Measurements from ENCODE around the gene ME1.
A peak's percentile ranks its signal among the peaks of the same experiment; 100 is the strongest.
"Not testable (repeated sequence)": the region's sequence is repeated elsewhere in the genome, so short reads cannot be mapped to it uniquely, and the experiment has no call there.

ME1 gene

GRCh38 chr6:83352424-83353061 lies 78.3 kb downstream of the ME1 start:
- DNase-seq (ENCODE audit: low spot score): no peak

- no peak for DNase-seq (ENCODE audit: low spot score)
These were observed 87.7 kb downstream of the ME1 start for GRCh38 chr6:83343121-83343520.

GRCh38 chr6:83341765-83342164 lies 89.1 kb downstream of the ME1 start:
- DNase-seq (ENCODE audit: low spot score): no peak

DNA sequence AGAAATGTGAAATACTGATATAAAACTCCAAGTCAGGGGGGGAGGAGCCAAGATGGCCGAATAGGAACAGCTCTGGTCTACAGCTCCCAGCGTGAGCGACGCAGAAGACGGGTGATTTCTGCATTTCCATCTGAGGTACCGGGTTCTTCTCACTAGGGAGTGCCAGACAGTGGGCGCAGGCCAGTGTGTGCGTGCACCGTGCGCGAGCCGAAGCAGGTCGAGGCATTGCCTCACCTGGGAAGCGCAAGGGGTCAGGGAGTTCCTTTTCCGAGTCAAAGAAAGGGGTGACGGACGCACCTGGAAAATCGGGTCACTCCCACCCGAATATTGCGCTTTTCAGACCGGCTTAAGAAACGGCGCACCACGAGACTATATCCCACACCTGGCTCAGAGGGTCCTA lies 96.9 kb downstream of the ME1 start:
- not testable (repeated sequence) for DNase-seq (ENCODE audit: low spot score)

GRCh38 chr6:83333500-83333899 lies 97.4 kb downstream of the ME1 start:
- DNase-seq (ENCODE audit: low spot score): no peak

DNA sequence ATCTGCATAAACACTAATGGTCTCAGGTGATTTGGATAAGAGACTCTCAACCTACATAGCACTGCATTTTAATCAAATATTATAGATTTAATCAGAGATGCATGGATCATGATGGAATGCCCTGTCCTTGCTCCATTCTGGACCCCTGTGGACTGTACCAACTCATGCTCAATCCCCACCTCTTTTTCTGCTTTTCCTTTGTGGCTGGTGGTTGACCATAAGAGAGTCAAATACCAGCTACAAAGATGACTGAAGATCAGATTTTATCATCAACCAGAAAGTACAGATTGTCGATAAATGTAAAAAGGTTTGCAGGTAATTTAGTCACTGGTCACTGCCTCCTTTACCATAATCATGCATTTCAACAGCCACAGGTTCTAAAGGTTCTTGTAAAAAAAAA lies 116.2 kb downstream of the ME1 start:
- DNase-seq (ENCODE audit: low spot score): no peak

DNA sequence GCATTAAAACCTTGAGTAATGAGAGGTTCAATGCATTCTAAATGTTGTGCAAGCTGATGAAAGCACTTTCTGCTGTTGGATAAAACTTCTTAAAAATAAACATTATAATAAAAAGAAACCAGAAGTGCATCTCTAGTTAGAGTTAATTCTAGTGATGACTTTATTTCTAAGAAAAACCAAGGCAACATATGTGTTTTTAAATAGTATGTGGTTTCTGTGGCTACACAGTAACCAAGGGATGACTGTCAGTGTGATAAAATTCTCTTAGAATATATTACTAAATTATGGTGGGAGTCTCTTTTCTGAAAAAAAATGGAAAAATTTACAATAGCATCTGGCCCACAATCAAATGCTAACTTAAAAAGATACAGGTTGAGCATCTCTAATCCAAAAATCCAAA lies 117.0 kb downstream of the ME1 start:
- DNase-seq (ENCODE audit: low spot score): no peak

DNA sequence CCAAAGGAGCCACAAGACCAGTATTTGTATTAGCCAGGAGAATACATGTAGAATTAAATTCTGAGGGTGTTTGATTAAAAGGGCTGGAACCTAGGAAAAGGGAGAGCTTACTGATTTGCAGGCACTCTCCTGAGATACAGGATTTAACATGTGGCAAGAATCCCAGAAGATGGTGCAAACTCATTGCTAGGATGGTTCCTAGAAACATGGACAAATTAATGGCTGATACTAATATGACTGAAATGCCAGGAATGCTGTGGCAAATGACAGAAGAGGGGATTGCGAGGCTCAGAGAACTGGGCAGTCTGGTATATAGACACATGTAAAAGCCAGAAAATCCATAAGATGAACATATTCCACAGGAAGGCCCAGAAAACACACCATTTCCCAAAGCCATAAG lies 119.6 kb downstream of the ME1 start:
- no peak for DNase-seq (ENCODE audit: low spot score)

- DNase-seq (ENCODE audit: low spot score): no peak
These were observed 120.8 kb downstream of the ME1 start for GRCh38 chr6:83310046-83310445.

DNA sequence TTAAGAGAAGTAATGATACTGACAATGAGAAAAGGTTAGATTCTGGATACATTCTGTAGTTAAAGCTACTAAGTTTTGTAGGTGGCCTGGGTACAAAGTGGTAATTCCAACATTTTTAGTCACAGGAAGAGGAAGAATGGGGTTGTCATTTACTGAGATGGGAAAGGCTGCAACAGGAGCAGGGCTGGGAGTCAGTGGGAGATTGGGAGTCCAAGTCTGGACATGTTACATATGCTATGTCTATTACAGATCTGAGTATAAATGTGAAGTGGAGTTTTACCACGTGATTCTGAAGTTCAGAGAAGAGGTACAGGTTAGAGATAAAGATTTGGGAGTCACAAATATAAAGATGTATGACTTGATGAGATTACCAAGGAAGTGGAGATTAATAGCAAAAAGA lies 121.5 kb downstream of the ME1 start:
- DNase-seq (ENCODE audit: low spot score): no peak

DNA sequence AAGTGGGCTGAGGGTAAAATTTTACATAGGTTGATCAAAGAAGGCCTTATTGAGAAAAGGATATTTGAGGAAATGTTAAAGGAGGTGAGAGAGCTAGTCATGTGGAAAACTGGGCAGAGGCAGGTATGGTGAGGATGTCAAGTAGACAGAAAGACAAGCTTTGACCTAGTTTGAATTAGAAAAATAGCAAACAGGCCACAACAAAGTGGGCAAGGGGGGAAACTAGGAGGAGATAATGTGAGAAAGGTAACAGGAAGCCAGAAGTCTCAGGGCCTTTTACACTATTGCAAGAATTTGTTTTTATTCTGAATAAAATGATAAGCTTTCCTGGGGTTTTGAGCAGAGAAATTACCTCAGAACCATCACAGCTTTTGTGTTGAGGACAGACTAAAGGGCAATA lies 122.0 kb downstream of the ME1 start:
- no peak for DNase-seq (ENCODE audit: low spot score)

- no peak for DNase-seq (ENCODE audit: low spot score)
These were observed 123.0 kb downstream of the ME1 start for GRCh38 chr6:83307849-83308248.

DNA sequence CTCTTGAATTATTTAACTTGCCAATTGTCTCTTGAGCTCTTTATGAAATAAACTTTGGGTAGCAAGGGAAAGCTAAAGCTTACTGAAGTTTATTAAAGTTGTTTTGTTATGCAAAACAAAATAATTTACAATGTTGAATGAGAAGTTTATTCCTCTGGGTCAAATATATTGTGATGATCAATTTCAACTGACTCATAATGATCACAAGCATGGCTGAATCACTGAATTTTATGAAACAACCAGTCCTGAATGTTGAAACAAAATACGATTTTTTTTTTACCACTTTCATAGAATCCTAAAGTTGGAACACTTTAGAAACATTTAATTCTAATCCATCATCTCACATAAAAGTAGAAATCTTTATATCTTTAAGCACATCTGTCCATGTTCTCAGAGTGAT lies 127.4 kb downstream of the ME1 start:
- no peak for DNase-seq (ENCODE audit: low spot score)

DNA sequence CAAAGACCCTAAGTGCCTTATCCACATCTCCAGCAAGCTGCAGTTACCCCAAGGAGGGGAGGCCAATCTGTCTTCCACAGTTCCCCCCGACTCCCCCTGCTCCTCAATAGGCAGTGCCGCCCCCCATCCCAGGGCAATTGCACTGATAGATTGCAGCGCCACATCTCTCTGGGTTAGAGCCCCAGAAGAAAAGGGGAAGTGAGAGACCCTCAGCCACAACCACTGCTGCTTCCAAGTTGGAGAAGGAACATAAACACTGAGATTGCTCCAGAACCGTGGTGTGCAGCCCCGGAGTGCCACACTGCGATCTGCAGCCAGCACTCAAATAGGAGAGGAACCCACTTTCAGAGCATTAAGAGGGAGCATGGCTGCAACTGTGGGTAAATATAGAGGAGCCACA lies 136.2 kb downstream of the ME1 start:
- DNase-seq (ENCODE audit: low spot score): no peak

GRCh38 chr6:83292900-83293843 lies 137.7 kb downstream of the ME1 start:
- DNase-seq (ENCODE audit: low spot score): no peak

- DNase-seq (ENCODE audit: low spot score): not testable (repeated sequence)
These were observed 143.6 kb downstream of the ME1 start for GRCh38 chr6:83287298-83287697.

- no peak for DNase-seq (ENCODE audit: low spot score)
These were observed 144.9 kb downstream of the ME1 start for GRCh38 chr6:83285917-83286316.

DNA sequence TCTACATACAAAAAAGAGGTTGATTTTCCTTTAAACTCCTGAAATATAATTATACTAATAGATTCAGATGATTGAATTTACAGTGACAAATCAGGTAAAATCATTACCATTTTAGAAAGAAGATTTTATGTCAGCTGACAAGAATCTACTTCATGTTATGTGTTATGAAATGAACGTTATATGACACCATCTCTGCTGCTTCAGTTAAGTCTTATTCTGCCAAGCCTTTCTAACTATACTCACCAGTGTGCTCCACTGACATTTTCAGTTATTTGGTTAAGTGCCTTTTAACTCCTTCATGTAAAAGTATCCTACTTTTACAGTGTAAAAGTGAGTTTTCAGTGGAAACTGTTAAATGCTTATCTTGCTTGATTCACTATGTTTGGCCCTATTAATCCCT lies 157.3 kb downstream of the ME1 start:
- no peak for DNase-seq (ENCODE audit: low spot score)

DNA sequence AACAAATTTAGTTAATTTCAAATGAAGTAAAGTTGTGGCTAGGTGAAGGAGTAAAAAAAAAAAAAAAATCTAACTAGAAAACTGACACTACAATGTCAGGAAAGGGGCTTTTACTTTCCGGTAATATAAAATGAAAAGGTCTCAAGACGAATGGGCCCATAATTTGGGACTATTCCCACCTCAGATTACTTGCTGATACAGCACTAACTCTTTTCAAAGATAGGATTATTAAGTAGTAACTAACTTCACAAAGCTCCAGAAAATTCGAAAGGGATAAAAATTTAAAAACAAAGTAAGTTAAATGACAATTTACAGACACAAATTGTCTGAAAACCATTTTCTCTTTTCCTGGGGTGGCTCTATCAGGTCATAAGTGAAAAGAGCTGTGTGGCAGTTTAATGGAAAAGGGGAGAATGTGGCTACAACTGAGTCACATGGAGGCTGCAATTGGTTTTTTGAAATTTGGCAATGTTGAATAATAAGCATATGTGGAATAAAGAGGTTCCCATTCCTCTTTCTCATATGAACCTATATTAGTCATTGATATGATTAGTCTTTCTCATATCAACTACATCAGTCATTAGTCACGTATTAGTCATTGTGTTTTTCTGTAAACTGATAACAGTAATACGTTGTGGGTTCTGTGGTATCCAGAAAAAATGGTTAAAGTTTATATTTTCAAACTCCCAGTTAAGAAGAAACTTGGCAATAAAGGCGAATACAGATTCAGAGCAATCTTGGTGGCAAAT lies 159.7 kb downstream of the ME1 start:
- DNase-seq (ENCODE audit: low spot score): peak; percentile 25

- no peak for DNase-seq (ENCODE audit: low spot score)
These were observed 165.5 kb downstream of the ME1 start for GRCh38 chr6:83265384-83265783.

DNA sequence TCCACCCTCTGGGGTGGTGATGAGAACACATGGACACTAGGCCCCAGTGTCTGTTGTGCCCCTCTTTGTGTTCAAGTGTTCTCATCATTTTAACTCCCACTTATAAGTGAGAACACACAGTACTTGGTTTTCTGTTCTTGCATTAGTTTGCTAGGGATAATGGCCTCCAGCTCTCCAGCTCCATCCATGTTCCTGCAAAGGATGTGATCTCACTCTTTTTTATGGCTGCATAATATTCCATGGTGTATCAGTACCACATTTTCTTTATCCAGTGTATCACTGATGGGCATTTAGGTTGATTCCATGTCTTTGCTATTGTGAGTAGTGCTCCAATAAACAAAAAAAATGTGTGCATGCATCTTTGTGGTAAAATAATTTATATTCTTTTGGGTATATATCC lies 170.3 kb downstream of the ME1 start:
- no peak for DNase-seq (ENCODE audit: low spot score)

GRCh38 chr6:83258517-83258916 lies 172.3 kb downstream of the ME1 start:
- DNase-seq (ENCODE audit: low spot score): no peak

DNA sequence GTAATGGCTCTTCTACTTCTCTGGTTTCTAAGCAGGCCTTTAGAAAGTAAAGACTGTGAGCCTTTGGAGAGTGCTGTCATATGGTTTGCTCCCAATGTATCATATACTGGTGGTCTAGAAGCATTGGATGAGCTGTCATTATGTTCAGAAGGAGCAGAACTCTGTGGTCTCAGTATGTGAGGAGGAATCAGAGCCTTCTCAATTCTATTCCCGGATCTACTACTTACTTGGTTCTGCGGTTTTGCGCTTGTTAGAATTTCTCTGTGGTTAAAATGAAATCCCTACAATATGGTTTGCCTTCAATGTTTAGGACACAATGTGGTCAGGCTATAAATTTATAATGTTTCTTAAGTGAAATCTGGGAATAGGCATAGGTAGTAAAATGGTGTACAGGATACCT lies 173.1 kb downstream of the ME1 start:
- no peak for DNase-seq (ENCODE audit: low spot score)
